H1 (cell line): ENCODE data around the gene IGFL2. TPM values are rescaled to one million over a fixed set of nuclear protein-coding genes. Genes with fewer than 3 reads are reported as not detected.
A peak's percentile ranks its signal among the peaks of the same experiment; 100 is the strongest.

Experiments used
- ATF2 ChIP-seq: IDR thresholded peaks from 2 replicates; pipeline ENCODE4 v1.6.1; 2012; ENCODE audit warnings: low read length, inconsistent platforms
- BCL11A ChIP-seq, 2 experiments: IDR thresholded peaks; one replicate each; pipeline ENCODE4 v1.6.1; 2011; ENCODE audit warnings: low read depth in 2 of 2, low read length in 2 of 2, mild to moderate bottlenecking in 2 of 2
- TBP ChIP-seq: IDR thresholded peaks from 2 replicates; pipeline ENCODE4 v1.6.1; 2011; ENCODE audit warnings: low read depth, low read length, improper control_type of control experiment
- polyA plus RNA-seq, 7 experiments: library from polyadenylated mRNA; depleted of rRNA in 3 of 7; stranded (reverse) in 5 of 7; unstranded in 2 of 7; fragments of >200 nt in 5 of 7; fragments of 200-250 nt in 2 of 7; gene quantifications; 1 replicate in 5 of 7; 2 replicates in 1 of 7; 4 replicates in 1 of 7; pipeline versions ENCODE4 v1.2.1 to v1.2.3, GENCODE V29; 2011 to 2013; ENCODE audit warnings: missing spikeins in 2 of 7, mixed read lengths in 2 of 7
- total RNA-seq: library from RNA; stranded (reverse); fragmentation: NEBNext Ultra II Directional; extraction: Animal tissue kit (Norgen Biotek cat#: 25700); gene quantifications from 2 replicates; pipeline ENCODE4 v1.2.1, GENCODE V29; 2021

Gene IGFL2
- total and polyA plus RNA-seq, 2 of the 8 experiments (the other 6 are each of a cell fraction or from before 2014, with no cell fraction given) = not detected

DNA sequence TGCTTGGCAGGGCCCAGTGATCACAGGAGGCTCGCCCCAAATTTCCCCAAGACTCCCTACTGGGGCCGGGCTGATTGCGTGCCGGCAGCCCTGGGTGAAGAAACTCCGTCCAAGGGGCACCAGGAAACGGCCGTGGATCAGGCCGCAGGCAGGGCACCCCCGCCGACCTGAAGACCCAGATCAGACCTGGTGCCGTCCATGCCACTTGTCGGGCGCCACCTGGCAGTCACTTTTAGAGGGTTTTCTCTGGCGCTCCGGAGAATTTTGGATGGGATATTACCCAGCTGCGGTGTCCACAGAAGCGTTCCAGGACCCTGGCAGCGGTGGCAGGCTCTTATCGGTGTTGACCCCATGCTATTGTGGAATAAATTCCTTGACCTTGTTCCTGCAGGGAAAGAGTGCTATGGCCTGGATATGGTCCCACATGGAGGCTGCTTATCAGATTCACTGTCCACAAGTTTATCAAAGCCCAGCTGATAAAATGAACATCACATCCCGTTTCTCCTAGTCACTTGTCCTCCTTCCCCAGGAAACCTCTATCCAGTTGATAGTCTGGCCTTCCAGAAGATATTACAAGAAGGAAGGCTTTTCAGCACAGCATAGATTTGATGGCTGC lies 38.2 kb downstream of the IGFL2 start (continued):
- TF ChIP-seq ATF2 = no peak
- peak; percentile 66; the same call in 1 of the 2 replicates for TF ChIP-seq TBP
- no peak for TF ChIP-seq BCL11A (IDR thresholded peaks at IDR 0.05; ENCODE audit: low read depth in 2 of 2, low read length in 2 of 2)
- TF ChIP-seq, all 59 proteins: peak for 3
